ENCODE results near the gene PROX2.

GRCh38 chr14:74920281-74920680, 44.3 kb upstream of the PROX2 start:
- no peak for TF ChIP-seq POLR2A (IDR thresholded peaks at IDR 0.05)
- TF ChIP-seq, protein P1, sequence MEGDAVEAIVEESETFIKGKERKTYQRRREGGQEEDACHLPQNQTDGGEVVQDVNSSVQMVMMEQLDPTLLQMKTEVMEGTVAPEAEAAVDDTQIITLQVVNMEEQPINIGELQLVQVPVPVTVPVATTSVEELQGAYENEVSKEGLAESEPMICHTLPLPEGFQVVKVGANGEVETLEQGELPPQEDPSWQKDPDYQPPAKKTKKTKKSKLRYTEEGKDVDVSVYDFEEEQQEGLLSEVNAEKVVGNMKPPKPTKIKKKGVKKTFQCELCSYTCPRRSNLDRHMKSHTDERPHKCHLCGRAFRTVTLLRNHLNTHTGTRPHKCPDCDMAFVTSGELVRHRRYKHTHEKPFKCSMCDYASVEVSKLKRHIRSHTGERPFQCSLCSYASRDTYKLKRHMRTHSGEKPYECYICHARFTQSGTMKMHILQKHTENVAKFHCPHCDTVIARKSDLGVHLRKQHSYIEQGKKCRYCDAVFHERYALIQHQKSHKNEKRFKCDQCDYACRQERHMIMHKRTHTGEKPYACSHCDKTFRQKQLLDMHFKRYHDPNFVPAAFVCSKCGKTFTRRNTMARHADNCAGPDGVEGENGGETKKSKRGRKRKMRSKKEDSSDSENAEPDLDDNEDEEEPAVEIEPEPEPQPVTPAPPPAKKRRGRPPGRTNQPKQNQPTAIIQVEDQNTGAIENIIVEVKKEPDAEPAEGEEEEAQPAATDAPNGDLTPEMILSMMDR (IDR thresholded peaks at IDR 0.05) = no peak

Data from heart left ventricle (tissue), 13 donors.